HepG2 (cell line): ENCODE results near the gene ANXA7. TPM values are rescaled to one million over a fixed set of nuclear protein-coding genes. Genes with fewer than 3 reads are reported as not detected.

Experiments
- ARNTL ChIP-seq: sonication (generic); formaldehyde crosslinking; IDR thresholded peaks from 2 replicates; pipeline ENCODE4 v1.4.0; 2020; ENCODE audit warnings: mild to moderate bottlenecking, missing genetic modification reagents
- FOSL2 ChIP-seq: sonication (generic); formaldehyde crosslinking; IDR thresholded peaks from 2 replicates; pipeline ENCODE4 v1.4.0; 2020; ENCODE audit warnings: missing genetic modification reagents
- IKZF4 ChIP-seq: sonication (generic); formaldehyde crosslinking; IDR thresholded peaks from 2 replicates; pipeline ENCODE4 v1.5.1; 2020; ENCODE audit warnings: borderline replicate concordance, mild to moderate bottlenecking, low read depth, missing genetic modification reagents; ENCODE audit errors: not compliant biosample characterization
- KLF6 ChIP-seq: IDR thresholded peaks from 2 replicates; pipeline ENCODE4 v1.8.0; 2016; ENCODE audit warnings: missing biosample characterization, missing genetic modification reagents
- PITX1 ChIP-seq: sonication (generic); formaldehyde crosslinking; IDR thresholded peaks from 2 replicates; pipeline ENCODE4 v1.5.1; 2020; ENCODE audit warnings: mild to moderate bottlenecking, missing genetic modification reagents
- SP1 ChIP-seq, 2 experiments: fragments of 450-650 bp in 1 of 2; sonication (generic) in 1 of 2; formaldehyde crosslinking in 1 of 2; IDR thresholded peaks; 2 replicates each; pipeline versions ENCODE4 v1.4.0 to v1.6.1; 2016 to 2020; ENCODE audit warnings: missing genetic modification reagents in 1 of 2
- ZKSCAN8 ChIP-seq: IDR thresholded peaks from 2 replicates; pipeline ENCODE4 v1.6.1; 2016; ENCODE audit warnings: borderline replicate concordance, missing genetic modification reagents, missing compliant biosample characterization
- polyA plus RNA-seq, 8 experiments: library from polyadenylated mRNA; depleted of rRNA in 3 of 8; stranded (reverse) in 7 of 8; unstranded in 1 of 8; fragments of >200 nt; fragmentation: Illumina TruSeq in 4 of 8; extraction: Trizol in 4 of 8; gene quantifications; 2 replicates each; pipeline versions ENCODE4 v1.2.1 to v1.2.3, GENCODE V29; 2011 to 2016; ENCODE audit warnings: low read depth in 4 of 8, missing spikeins in 1 of 8, mixed read lengths in 1 of 8; ENCODE audit not compliant: insufficient read depth in 1 of 8
- total RNA-seq, 5 experiments: library from RNA; depleted of rRNA; stranded (reverse); fragments of >200 nt; fragmentation: Illumina TruSeq; extraction: Trizol; gene quantifications; 2 replicates each; pipeline ENCODE4 v1.2.3, GENCODE V29; 2016; ENCODE audit warnings: low read depth in 1 of 5
- TF ChIP-seq, protein P1 (sequence below): sonication (generic); formaldehyde crosslinking; conservative IDR thresholded peaks from 2 replicates; pipeline ENCODE4 v1.4.0; 2020; ENCODE audit warnings: missing genetic modification reagents
- TF ChIP-seq, protein P2 (sequence below): sonication (generic); formaldehyde crosslinking; IDR thresholded peaks from 2 replicates; pipeline ENCODE4 v1.4.0; 2020; ENCODE audit warnings: missing genetic modification reagents, mild to moderate bottlenecking, borderline replicate concordance
- TF ChIP-seq, protein P3 (sequence below): sonication (generic); formaldehyde crosslinking; IDR thresholded peaks from 2 replicates; pipeline ENCODE4 v1.8.0; 2022; ENCODE audit warnings: mild to moderate bottlenecking, missing genetic modification reagents, borderline replicate concordance
- TF ChIP-seq, protein P4 (sequence below): sonication (generic); formaldehyde crosslinking; IDR thresholded peaks from 2 replicates; pipeline ENCODE4 v1.5.0; 2020; ENCODE audit warnings: mild to moderate bottlenecking, missing genetic modification reagents, moderate library complexity
- TF ChIP-seq, protein P5 (sequence below): IDR thresholded peaks from 2 replicates; pipeline ENCODE4 v1.6.1; 2016; ENCODE audit warnings: low read depth
- TF ChIP-seq, protein P6 (sequence below): sonication (generic); formaldehyde crosslinking; IDR thresholded peaks from 2 replicates; pipeline ENCODE4 v1.4.0; 2020; ENCODE audit warnings: missing genetic modification reagents

Gene ANXA7
- total and polyA plus RNA-seq, 2 of the 13 experiments (the other 11 are each of a cell fraction or from before 2014, with no cell fraction given), result 54.8 to 89.0 TPM

DNA sequence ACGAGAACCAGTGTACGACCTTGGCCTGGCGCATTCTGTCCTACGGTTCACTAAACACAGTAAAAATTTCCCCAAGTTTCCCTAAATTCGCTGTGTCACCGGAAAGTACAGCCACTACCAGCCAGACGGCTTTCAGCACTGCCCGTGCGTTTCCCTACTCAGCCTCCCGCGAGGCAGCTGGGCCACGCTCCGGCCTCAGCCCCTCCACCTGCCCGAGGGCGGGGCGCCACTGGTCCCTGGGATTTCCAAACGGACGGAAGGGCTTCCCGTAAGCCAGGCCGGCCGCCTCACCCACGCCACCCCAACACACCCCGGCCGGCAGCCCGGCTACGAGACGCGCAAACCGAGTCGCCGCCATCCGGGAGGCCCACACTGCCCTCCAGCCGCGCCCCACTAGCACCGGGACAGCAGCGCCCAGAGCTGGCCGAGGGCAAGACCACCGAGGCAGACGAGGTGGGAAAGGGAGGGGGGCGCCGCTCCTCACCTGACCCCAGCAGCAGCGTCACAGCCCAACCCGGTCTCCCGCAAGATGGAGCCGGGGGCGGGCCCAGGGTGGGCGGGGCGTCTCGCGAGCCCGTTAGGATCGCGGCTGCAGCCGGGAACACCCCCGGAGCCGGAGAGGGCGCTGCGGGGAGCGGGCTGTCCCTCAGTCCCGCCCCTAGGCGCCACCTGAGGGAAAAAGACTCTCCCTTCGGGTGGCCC is at the start of gene ANXA7 (continued):
- 0 out of 2 replicates have a peak, but pooled peaks have one; percentile 30 for TF ChIP-seq FOSL2 (CRISPR knock-in tag)
- peak; percentile 39; the same call in 1 of the 2 replicates for TF ChIP-seq ARNTL (CRISPR knock-in tag)
- TF ChIP-seq, protein P1, sequence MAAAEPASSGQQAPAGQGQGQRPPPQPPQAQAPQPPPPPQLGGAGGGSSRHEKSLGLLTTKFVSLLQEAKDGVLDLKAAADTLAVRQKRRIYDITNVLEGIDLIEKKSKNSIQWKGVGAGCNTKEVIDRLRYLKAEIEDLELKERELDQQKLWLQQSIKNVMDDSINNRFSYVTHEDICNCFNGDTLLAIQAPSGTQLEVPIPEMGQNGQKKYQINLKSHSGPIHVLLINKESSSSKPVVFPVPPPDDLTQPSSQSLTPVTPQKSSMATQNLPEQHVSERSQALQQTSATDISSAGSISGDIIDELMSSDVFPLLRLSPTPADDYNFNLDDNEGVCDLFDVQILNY (CRISPR knock-in tag), result no peak; the same call in 1 of the 2 replicates
- TF ChIP-seq PITX1, result peak; percentile 75
- TF ChIP-seq ZKSCAN8 (CRISPR knock-in tag), result peak; percentile 66; the same call in 1 of the 2 replicates
- TF ChIP-seq, protein P2, sequence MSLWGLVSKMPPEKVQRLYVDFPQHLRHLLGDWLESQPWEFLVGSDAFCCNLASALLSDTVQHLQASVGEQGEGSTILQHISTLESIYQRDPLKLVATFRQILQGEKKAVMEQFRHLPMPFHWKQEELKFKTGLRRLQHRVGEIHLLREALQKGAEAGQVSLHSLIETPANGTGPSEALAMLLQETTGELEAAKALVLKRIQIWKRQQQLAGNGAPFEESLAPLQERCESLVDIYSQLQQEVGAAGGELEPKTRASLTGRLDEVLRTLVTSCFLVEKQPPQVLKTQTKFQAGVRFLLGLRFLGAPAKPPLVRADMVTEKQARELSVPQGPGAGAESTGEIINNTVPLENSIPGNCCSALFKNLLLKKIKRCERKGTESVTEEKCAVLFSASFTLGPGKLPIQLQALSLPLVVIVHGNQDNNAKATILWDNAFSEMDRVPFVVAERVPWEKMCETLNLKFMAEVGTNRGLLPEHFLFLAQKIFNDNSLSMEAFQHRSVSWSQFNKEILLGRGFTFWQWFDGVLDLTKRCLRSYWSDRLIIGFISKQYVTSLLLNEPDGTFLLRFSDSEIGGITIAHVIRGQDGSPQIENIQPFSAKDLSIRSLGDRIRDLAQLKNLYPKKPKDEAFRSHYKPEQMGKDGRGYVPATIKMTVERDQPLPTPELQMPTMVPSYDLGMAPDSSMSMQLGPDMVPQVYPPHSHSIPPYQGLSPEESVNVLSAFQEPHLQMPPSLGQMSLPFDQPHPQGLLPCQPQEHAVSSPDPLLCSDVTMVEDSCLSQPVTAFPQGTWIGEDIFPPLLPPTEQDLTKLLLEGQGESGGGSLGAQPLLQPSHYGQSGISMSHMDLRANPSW, result peak; percentile 61; the same call in 1 of the 2 replicates
- TF ChIP-seq, protein P3, sequence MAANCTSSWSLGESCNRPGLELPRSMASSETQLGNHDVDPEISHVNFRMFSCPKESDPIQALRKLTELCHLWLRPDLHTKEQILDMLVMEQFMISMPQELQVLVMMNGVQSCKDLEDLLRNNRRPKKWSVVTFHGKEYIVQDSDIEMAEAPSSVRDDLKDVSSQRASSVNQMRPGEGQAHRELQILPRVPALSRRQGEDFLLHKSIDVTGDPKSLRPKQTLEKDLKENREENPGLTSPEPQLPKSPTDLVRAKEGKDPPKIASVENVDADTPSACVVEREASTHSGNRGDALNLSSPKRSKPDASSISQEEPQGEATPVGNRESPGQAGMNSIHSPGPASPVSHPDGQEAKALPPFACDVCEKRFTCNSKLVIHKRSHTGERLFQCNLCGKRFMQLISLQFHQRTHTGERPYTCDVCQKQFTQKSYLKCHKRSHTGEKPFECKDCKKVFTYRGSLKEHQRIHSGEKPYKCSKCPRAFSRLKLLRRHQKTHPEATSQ (CRISPR knock-in tag), result no peak
- TF ChIP-seq IKZF4, result peak; percentile 62
- TF ChIP-seq, protein P4, sequence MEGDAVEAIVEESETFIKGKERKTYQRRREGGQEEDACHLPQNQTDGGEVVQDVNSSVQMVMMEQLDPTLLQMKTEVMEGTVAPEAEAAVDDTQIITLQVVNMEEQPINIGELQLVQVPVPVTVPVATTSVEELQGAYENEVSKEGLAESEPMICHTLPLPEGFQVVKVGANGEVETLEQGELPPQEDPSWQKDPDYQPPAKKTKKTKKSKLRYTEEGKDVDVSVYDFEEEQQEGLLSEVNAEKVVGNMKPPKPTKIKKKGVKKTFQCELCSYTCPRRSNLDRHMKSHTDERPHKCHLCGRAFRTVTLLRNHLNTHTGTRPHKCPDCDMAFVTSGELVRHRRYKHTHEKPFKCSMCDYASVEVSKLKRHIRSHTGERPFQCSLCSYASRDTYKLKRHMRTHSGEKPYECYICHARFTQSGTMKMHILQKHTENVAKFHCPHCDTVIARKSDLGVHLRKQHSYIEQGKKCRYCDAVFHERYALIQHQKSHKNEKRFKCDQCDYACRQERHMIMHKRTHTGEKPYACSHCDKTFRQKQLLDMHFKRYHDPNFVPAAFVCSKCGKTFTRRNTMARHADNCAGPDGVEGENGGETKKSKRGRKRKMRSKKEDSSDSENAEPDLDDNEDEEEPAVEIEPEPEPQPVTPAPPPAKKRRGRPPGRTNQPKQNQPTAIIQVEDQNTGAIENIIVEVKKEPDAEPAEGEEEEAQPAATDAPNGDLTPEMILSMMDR (CRISPR knock-in tag), result peak; percentile 51
- TF ChIP-seq, protein P5, sequence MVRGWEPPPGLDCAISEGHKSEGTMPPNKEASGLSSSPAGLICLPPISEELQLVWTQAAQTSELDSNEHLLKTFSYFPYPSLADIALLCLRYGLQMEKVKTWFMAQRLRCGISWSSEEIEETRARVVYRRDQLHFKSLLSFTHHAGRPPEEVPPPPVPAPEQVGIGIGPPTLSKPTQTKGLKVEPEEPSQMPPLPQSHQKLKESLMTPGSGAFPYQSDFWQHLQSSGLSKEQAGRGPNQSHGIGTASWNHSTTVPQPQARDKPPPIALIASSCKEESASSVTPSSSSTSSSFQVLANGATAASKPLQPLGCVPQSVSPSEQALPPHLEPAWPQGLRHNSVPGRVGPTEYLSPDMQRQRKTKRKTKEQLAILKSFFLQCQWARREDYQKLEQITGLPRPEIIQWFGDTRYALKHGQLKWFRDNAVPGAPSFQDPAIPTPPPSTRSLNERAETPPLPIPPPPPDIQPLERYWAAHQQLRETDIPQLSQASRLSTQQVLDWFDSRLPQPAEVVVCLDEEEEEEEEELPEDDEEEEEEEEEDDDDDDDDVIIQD (CRISPR knock-in tag), result 0 out of 2 replicates have a peak, but pooled peaks have one; percentile 13
- peak; percentile 36; the same call in 1 of the 2 replicates for TF ChIP-seq KLF6 (CRISPR knock-in tag)
- TF ChIP-seq SP1 (IDR thresholded peaks at IDR 0.05), result no peak
- TF ChIP-seq SP1 (CRISPR knock-in tag; IDR thresholded peaks at IDR 0.05), result peak; percentile 79
- TF ChIP-seq, protein P6, sequence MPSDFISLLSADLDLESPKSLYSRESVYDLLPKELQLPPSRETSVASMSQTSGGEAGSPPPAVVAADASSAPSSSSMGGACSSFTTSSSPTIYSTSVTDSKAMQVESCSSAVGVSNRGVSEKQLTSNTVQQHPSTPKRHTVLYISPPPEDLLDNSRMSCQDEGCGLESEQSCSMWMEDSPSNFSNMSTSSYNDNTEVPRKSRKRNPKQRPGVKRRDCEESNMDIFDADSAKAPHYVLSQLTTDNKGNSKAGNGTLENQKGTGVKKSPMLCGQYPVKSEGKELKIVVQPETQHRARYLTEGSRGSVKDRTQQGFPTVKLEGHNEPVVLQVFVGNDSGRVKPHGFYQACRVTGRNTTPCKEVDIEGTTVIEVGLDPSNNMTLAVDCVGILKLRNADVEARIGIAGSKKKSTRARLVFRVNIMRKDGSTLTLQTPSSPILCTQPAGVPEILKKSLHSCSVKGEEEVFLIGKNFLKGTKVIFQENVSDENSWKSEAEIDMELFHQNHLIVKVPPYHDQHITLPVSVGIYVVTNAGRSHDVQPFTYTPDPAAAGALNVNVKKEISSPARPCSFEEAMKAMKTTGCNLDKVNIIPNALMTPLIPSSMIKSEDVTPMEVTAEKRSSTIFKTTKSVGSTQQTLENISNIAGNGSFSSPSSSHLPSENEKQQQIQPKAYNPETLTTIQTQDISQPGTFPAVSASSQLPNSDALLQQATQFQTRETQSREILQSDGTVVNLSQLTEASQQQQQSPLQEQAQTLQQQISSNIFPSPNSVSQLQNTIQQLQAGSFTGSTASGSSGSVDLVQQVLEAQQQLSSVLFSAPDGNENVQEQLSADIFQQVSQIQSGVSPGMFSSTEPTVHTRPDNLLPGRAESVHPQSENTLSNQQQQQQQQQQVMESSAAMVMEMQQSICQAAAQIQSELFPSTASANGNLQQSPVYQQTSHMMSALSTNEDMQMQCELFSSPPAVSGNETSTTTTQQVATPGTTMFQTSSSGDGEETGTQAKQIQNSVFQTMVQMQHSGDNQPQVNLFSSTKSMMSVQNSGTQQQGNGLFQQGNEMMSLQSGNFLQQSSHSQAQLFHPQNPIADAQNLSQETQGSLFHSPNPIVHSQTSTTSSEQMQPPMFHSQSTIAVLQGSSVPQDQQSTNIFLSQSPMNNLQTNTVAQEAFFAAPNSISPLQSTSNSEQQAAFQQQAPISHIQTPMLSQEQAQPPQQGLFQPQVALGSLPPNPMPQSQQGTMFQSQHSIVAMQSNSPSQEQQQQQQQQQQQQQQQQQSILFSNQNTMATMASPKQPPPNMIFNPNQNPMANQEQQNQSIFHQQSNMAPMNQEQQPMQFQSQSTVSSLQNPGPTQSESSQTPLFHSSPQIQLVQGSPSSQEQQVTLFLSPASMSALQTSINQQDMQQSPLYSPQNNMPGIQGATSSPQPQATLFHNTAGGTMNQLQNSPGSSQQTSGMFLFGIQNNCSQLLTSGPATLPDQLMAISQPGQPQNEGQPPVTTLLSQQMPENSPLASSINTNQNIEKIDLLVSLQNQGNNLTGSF (CRISPR knock-in tag), result no peak
